ENCODE measurements around the gene ARID1B. TPM values are rescaled to one million over a fixed set of nuclear protein-coding genes. Genes with fewer than 3 reads are reported as not detected.

The ARID1B gene
- total RNA-seq, 1 experiment from 2014 or later: 15.5 TPM

DNA sequence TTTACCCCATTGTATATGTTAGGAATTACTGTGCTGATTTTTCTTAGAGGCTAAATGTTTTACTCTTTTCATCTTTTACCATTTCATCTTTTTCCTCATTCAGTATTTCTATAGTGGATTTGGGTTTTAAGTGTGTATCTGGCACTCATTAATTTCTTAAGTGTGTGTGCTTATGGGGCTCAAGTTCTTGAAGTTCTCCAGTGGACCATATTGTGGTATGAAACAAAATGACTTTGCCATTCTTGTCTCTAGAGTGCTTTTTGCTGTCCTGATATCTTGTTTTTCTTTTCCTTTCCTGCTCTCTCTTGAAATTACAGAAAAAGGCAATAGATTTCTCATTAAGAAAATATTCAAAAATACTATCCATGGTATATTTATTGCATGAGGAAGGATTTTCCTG lies 123.1 kb downstream of the ARID1B start:
- DNase-seq (ENCODE audit: extremely low read depth, low read depth): no peak

- no peak for DNase-seq (ENCODE audit: extremely low read depth, low read depth)
Measured at GRCh38 chr6:156901309-156902019, 124.3 kb downstream of the ARID1B start.

GRCh38 chr6:156902782-156903181 lies 125.6 kb downstream of the ARID1B start:
- DNase-seq (ENCODE audit: extremely low read depth, low read depth): no peak

GRCh38 chr6:156904176-156904967 lies 127.2 kb downstream of the ARID1B start:
- no peak for DNase-seq (ENCODE audit: extremely low read depth, low read depth)

DNA sequence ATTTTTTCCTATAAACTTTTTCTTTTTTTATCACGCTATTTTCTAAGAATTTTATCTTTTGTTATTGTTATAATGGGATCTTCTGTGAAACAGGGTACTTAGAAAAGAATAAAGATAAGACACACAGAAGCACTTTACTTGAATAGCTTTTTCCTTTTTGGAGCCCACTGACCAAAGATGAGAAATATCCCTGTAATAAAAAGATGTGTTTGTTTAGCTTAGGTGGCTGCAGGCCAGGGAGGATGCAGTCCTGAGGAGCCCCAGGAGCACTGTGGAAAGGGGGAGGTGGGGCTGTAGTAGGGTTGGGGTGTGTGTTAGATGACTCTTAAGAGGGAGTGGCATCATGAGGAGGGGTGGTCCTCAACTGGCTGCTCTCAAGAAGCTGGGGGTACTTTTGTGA lies 128.6 kb downstream of the ARID1B start:
- DNase-seq (ENCODE audit: extremely low read depth, low read depth): no peak

DNA sequence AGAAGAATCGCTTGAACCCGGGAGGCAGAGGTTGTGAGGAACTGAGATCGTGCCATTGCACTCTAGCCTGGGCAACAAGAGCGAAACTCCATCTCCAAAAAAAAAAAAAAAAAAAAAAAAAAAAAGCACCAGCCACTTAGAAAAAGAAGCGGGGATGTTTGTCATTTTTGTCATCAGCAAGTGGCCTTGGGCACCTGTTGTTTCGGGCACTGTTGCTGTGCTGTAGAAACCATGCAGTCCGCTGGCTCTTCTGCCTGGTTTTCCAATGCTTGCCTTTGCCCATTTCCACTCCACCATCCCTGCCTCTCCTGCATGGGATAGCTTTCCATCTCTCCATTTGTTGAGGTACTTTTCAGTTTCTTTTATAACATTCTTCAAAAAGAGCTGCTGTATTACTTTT lies 129.3 kb downstream of the ARID1B start:
- no peak for DNase-seq (ENCODE audit: extremely low read depth, low read depth)

GRCh38 chr6:156909212-156910010 lies 132.2 kb downstream of the ARID1B start:
- no peak for DNase-seq (ENCODE audit: extremely low read depth, low read depth)

GRCh38 chr6:156910011-156910334 lies 132.8 kb downstream of the ARID1B start:
- no peak for DNase-seq (ENCODE audit: extremely low read depth, low read depth)

DNA sequence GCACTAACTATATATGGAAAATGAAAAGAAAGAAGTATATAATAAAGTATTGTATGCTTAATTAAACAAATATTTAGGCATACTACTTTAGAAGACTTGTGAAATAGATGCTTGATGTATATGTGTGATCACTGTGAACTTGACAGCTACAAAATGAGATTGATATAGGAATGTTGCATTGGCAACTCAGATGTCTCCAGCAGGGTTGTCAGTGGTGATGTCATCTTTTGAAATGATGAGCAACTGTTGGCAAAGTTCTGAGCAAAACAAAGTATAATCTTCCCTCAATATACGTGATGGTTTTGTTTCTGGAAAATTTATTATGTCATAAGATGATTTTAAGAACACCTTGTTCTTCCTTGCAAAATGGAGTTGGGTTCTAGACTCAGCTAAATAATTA lies 133.8 kb downstream of the ARID1B start:
- DNase-seq (ENCODE audit: extremely low read depth, low read depth): no peak

DNA sequence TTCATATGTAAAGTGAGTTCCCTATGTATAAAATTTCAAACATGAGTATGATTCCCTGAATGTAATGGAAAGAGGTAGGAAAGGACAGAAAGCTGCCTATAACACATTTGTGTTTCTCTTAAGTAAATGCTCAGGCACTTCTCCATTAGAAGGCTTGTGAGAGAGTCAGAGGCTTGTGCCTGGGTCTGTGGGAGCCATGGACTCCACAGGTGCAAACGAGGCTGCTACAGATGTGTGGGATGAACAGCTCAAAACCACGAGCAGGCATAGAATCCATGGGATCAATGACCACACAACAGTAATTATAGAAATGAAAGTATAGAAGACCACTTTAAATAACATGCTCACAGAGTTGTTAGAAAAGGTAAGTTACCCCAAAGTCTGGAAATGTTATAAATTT lies 134.4 kb downstream of the ARID1B start:
- DNase-seq (ENCODE audit: extremely low read depth, low read depth): no peak

GRCh38 chr6:156912431-156912830 lies 135.3 kb downstream of the ARID1B start:
- no peak for DNase-seq (ENCODE audit: extremely low read depth, low read depth)

DNA sequence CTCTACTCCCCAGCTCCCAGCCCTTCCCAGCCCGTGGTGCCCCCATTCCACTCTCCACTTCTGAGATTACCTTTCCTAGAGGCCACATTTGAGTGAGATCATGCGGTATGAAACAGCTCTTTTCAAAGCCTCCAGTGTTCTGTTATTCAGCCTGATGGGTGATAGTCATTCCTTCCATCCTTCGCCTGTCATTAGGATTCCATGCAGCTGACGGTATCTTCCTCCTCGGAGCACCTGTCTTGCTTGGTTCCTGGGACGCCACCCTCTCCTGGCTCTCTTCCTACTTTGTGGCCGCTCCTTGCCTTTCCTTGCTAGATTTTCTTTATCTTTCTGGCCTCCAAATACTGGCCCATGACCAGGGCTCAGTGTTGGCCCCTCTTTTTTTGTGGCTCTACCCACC lies 137.0 kb downstream of the ARID1B start:
- no peak for DNase-seq (ENCODE audit: extremely low read depth, low read depth)

GRCh38 chr6:156916130-156916801 lies 139.1 kb downstream of the ARID1B start:
- DNase-seq (ENCODE audit: extremely low read depth, low read depth): no peak

- DNase-seq (ENCODE audit: extremely low read depth, low read depth): no peak
Measured at GRCh38 chr6:156917213-156917612, 140.0 kb downstream of the ARID1B start.

- DNase-seq (ENCODE audit: extremely low read depth, low read depth): no peak
Measured at GRCh38 chr6:156918647-156919046, 141.5 kb downstream of the ARID1B start.

GRCh38 chr6:156919370-156919769 lies 142.2 kb downstream of the ARID1B start:
- DNase-seq (ENCODE audit: extremely low read depth, low read depth): no peak

GRCh38 chr6:156919814-156920369 lies 142.7 kb downstream of the ARID1B start:
- no peak for DNase-seq (ENCODE audit: extremely low read depth, low read depth)

GRCh38 chr6:156924246-156924645 lies 147.1 kb downstream of the ARID1B start:
- DNase-seq (ENCODE audit: extremely low read depth, low read depth): no peak

DNA sequence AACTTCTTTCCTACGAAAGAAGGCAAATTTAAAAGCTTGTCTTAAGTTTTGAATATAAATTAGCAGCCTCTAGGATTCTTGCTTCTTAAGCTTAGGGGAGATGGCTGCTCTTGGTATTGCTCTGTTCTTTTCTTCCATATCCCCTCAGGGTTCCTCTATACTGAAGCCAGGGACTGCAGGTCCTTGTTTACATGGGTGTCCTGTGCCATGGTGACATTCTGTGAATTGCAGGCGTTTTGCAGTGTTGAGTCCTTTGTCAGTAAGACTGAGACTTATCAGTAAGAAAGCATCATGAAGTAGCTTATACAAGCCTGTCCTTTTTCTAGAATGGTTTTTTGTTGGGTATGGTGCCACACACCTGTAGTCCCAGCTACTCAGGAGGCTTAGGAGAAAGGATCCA lies 147.8 kb downstream of the ARID1B start:
- no peak for DNase-seq (ENCODE audit: extremely low read depth, low read depth)

DNA sequence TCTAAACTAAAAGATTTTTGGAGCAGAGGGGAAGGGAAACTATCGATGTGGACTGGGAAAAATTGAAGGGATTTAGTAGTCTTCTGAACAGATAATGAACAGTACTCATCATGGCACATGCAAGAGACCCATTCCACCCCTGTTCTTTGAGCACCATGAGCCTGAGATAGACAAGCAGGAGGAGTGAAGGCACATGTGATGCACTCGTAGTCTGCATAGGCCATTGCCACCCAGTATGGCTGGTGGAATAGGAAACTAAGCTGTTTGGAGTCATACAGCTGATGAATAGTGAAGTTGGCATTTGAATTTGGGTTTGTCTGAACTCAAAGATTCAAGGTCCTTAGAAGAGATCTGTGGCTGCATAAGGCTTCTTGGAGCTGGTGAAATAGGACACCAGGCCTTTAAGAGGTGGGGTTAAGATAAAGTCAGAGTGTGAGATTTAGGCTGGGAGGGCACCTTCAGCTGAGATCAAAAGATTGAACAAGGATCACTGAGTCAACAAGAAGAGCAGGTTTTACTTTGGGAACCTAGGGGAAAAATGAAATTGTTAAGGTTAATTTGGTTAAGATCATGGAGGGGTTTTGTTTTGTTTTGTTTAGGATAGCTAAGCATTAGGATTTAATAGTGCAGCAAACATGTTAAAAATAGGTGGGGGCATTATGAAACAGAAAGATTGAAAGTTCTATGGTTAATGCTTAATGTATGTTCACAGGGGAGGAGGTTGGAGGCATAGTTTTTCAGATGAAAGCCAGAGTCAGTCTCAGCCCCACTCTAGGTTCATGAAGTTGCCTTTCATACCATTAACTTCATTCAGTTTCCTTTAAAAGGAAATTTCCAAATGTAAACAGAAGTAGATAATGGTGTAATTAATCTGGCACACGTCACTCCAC lies 148.8 kb downstream of the ARID1B start:
- DNase-seq (ENCODE audit: extremely low read depth, low read depth): no peak
